ENCODE results near the gene ADAM12.

ADAM12 gene, protein sequence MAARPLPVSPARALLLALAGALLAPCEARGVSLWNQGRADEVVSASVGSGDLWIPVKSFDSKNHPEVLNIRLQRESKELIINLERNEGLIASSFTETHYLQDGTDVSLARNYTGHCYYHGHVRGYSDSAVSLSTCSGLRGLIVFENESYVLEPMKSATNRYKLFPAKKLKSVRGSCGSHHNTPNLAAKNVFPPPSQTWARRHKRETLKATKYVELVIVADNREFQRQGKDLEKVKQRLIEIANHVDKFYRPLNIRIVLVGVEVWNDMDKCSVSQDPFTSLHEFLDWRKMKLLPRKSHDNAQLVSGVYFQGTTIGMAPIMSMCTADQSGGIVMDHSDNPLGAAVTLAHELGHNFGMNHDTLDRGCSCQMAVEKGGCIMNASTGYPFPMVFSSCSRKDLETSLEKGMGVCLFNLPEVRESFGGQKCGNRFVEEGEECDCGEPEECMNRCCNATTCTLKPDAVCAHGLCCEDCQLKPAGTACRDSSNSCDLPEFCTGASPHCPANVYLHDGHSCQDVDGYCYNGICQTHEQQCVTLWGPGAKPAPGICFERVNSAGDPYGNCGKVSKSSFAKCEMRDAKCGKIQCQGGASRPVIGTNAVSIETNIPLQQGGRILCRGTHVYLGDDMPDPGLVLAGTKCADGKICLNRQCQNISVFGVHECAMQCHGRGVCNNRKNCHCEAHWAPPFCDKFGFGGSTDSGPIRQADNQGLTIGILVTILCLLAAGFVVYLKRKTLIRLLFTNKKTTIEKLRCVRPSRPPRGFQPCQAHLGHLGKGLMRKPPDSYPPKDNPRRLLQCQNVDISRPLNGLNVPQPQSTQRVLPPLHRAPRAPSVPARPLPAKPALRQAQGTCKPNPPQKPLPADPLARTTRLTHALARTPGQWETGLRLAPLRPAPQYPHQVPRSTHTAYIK

DNA sequence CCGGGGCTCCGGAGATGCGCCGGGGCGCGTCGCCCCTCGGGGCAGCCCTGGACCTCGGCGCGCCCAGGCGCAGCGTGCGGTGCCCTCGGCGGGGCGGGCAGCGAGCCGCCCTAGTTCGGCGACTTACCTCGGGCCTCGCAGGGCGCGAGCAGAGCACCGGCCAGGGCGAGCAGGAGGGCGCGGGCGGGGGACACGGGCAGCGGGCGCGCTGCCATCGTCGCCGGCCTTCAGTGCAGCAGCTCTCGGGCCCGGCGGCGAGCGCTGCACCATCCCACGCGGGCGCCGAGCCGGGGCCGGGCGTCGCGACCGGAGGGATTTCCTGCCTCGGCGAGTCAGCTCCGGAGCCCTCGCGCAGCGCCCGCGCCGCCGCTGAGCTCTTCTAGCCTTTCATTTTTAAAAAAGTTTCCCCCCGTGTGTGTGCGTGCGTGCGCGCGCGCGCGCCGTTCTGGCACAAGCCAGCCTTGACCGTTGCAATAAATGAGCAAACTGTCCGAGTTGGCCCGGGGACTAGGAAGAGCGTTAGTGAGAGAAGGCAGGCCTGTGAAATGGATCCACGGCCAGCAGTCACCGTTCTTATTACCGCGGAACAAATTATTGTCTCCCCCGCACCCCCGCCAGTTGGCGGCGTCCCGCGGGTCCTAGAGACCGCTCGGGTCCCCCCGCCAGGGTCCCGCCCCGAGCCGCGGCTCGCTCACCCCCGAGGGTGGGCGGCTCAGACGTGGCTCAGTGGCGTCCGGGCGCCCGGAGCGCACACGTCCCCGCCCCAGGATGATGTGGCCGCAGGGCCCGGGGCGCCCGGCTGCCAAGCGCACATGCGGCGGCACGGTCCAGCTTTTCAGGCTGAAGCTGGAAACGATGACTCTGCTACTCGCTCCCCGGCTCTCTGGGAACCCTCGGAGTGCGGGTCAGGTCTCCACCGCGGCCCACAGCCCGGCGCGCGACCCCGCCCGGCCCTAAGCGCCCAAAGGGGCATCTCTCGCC is at the start of gene ADAM12:
Gene ADAM12 (minus strand): TSS at position 547 of the 981 bp plus-strand sequence. CDS start 332 bp downstream, at position 215.
- DNase-seq (ENCODE audit: extremely low read depth, low read depth) = no peak
- TF ChIP-seq, protein P1, sequence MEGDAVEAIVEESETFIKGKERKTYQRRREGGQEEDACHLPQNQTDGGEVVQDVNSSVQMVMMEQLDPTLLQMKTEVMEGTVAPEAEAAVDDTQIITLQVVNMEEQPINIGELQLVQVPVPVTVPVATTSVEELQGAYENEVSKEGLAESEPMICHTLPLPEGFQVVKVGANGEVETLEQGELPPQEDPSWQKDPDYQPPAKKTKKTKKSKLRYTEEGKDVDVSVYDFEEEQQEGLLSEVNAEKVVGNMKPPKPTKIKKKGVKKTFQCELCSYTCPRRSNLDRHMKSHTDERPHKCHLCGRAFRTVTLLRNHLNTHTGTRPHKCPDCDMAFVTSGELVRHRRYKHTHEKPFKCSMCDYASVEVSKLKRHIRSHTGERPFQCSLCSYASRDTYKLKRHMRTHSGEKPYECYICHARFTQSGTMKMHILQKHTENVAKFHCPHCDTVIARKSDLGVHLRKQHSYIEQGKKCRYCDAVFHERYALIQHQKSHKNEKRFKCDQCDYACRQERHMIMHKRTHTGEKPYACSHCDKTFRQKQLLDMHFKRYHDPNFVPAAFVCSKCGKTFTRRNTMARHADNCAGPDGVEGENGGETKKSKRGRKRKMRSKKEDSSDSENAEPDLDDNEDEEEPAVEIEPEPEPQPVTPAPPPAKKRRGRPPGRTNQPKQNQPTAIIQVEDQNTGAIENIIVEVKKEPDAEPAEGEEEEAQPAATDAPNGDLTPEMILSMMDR (IDR thresholded peaks at IDR 0.05; ENCODE audit: low read depth, low read length) = no peak

DNA sequence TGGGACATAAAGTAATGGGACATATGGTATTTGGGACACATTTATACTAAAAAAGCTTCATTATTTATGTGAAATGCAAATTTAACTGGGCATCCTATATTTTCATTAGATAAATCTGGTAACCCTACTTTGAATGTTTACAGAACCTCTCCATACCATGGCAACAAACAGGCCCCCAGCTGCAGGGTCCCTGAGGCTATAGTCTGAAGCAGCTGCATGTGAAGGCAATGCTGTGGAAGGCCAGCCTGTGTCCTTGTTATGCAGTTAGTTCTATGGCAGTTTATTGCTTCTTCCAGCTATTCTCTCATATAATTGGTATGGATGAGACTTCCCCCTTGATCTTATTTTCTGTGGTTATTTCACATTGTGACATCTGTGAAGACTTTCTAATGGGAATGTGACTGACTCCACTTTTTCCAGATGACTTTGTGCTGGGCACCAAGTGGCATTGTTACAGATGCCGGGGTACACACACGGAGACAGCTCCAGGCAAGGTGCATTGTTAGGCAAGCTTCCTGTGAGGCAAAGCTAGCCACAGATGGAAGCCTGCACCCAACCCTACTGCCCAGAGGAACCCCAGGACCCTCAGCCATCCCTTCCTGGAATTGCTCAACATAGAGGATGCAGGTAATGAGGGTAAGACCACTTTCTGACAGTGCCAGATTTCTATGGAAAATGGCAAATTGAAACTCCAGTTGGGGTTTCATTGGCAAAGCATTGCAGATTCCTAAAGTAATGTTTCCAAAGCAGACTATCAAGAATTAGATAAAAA is 49.5 kb upstream of the ADAM12 start:
- no peak for DNase-seq (ENCODE audit: extremely low read depth, low read depth)
- TF ChIP-seq, protein P1 (IDR thresholded peaks at IDR 0.05; ENCODE audit: low read depth, low read length) = no peak

DNA sequence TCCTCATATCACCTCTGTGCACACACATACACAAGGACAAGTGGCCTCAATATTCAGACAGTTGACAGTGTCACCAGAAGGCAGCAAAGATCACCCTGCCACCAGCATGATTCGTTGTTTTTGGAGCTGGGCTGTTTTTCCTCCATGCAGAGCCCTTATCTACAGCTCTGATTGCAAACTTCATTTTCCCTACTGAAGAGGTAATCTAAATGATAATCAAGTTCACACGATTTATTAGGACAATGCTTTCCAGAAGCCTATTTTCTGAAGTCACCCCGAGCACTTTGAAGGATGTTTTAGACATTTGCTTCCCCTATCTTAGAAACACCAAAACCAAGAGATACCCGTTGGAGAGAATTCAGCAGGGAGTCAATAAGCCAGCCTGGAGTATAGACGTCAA is 46.0 kb upstream of the ADAM12 start:
- DNase-seq (ENCODE audit: extremely low read depth, low read depth) = no peak
- TF ChIP-seq, protein P1 (IDR thresholded peaks at IDR 0.05; ENCODE audit: low read depth, low read length) = no peak

DNA sequence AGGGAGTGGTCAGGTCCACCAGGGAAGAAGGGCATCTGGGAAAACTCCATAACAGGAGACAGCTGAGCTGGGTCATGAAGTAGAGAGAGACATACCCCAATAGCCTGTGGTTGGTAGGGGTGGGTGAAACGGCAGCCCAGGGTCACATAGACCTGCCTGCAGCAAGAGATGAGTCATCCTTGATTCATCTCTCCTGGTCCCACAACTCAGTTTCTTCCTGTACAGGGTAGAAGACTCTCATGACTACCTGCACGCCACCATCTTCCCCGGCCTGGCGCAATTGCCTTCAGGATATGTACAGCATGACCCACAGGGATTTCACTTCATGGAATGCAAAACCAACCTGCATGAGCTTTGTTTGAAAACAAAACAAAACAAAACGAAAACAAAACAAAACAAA is 45.1 kb upstream of the ADAM12 start:
- TF ChIP-seq, protein P1 (IDR thresholded peaks at IDR 0.05; ENCODE audit: low read depth, low read length) = no peak
- DNase-seq (ENCODE audit: extremely low read depth, low read depth) = no peak

DNA sequence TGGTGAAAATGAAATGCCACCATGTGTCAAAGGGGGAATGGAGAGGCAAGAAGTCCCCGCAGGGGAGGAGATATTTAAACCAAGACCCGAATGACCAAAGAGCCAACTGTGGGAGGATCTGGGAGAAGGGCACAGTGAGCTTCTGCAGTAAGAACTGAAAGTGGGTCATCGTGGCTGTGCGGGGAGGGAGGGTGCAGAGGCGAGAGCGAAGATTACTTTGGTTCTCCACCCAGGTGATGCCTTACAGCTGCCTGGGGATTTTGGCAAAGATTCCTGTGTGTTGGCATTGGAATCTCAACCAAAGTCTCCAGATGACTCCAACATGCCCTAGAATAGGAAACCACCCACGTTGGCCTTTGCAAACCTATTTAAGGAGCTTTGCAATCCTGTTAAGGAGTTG is 44.2 kb upstream of the ADAM12 start:
- TF ChIP-seq, protein P1 (IDR thresholded peaks at IDR 0.05; ENCODE audit: low read depth, low read length) = no peak
- no peak for DNase-seq (ENCODE audit: extremely low read depth, low read depth)

DNA sequence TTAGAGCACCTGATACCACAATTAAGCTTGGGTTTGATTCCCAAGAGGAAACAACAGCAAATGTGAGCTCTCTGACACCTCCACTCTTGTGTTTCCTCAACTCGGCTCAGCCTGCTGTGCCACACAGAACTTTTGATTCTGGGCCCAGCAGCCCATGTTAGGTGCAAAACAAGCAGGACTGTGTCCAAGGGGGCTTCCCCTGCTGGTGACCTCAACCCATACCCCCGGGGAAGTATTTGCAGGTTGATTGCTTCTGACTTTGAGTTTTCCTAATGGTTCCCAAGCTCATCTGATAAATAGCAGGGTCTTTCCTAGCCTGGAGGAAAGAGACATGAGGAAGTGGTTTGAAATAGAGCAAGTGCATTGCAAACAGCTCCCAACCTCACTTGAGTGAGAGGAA is 43.5 kb upstream of the ADAM12 start:
- DNase-seq (ENCODE audit: extremely low read depth, low read depth) = no peak
- TF ChIP-seq, protein P1 (IDR thresholded peaks at IDR 0.05; ENCODE audit: low read depth, low read length) = no peak

Measured in AG09319 (cell line).